Lower lobe of right lung (tissue), 2 donors: Measurements from ENCODE around the gene RNF4. TPM values are rescaled to one million over a fixed set of nuclear protein-coding genes. Genes with fewer than 3 reads are reported as not detected.
A peak's percentile ranks its signal among the peaks of the same experiment; 100 is the strongest.

ENCODE experiments used
- ATAC-seq, 2 donors: fragments of 200-7000 bp; cut with Tn5 transposase; one replicate each; pipeline ENCODE4 v1.9.1; 2020 to 2022; ENCODE audit warnings: mild to moderate bottlenecking in 2 of 2, moderate library complexity in 2 of 2
- DNase-seq: peaks from one replicate; pipeline ENCODE4 v3.0.0-alpha.2; 2020
- H3K27ac ChIP-seq: fragments of 200-600 bp; one replicate; pipeline ENCODE4 v1.8.0; 2022
- H3K27me3 ChIP-seq: fragments of 200-600 bp; one replicate; pipeline ENCODE4 v1.8.0; 2022; ENCODE audit warnings: low read depth
- H3K36me3 ChIP-seq: fragments of 200-600 bp; one replicate; pipeline ENCODE4 v1.8.0; 2022; ENCODE audit warnings: mild to moderate bottlenecking
- H3K4me1 ChIP-seq: fragments of 200-600 bp; one replicate; pipeline ENCODE4 v1.8.0; 2022
- H3K4me3 ChIP-seq: fragments of 200-600 bp; one replicate; pipeline ENCODE4 v1.8.0; 2022; ENCODE audit warnings: mild to moderate bottlenecking
- H3K9me3 ChIP-seq: fragments of 200-600 bp; one replicate; pipeline ENCODE4 v1.8.0; 2022
- CTCF ChIP-seq: fragments of 200-600 bp; IDR thresholded peaks from one replicate; pipeline ENCODE4 v1.8.0; 2022; ENCODE audit warnings: antibody characterized with exemption, mild to moderate bottlenecking
- intact Hi-C: fragments of 100-400 bp; cut with DNase I; formaldehyde crosslinking; loops from one replicate; pipeline ENCODE4 v1.11.0; 2022
- total RNA-seq: library from RNA; stranded (reverse); fragmentation: NEBNext Ultra II Directional; extraction: Animal tissue kit (Norgen Biotek cat#: 25700); gene quantifications from one replicate; pipeline ENCODE4 v1.2.1, GENCODE V29; 2021
- donor health status: DM: no; HTN: yes; CAD: no; lungs with severe emphysema.

The RNF4 gene
- total RNA-seq, 1 donor from 2014 or later: 39.3 TPM

DNA sequence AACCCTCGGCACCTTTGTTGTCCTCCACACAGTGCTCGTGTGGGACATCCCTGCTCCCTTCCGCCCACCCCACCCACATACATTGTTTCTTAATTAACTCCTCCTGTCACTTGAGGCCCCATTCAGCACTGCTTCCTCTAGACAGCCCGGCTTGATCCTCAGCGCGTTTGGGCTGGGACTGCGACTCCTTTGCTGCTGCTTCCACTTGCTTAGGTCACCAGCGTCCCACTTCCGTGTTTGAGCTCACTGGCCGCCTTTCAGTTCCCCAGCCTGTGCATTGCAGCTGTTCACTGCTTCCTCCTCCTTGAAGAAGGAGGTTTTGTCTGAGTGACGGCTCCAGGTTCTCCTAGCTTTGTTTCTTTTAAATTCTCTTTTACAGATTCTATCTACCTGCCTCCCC, 16.1 kb downstream of the RNF4 start:
- peaks cover 89% of the 10 kb centered on the region for H3K4me1 ChIP-seq
- H3K27me3 ChIP-seq: no peaks in the 10 kb centered on the region
- H3K27ac ChIP-seq: peak overlapping the region; percentile 39
- ATAC-seq (peak; percentile 91 to 94), DNase-seq (peak; percentile 91)
- no peaks in the 10 kb centered on the region for H3K9me3 ChIP-seq
- no peak for TF ChIP-seq CTCF
- peaks cover 12% of the 10 kb centered on the region for H3K36me3 ChIP-seq
- intact Hi-C loops: no loop called here
- H3K4me3 ChIP-seq: no peak overlapping the region

GRCh38 chr4:2485956-2486355, 17.1 kb downstream of the RNF4 start:
- ATAC-seq (peak in 1 of 2 donors; percentile 18), DNase-seq (no peak)
- Histone ChIP-seq H3K27ac (peak overlapping the region; percentile 39), H3K9me3 (no peaks in the 10 kb centered on the region), H3K4me1 (peaks cover 89% of the 10 kb centered on the region), H3K27me3 (no peaks in the 10 kb centered on the region), H3K36me3 (peaks cover 21% of the 10 kb centered on the region), H3K4me3 (no peak overlapping the region)
- intact Hi-C loops: no loop called here
- TF ChIP-seq CTCF: no peak

DNA sequence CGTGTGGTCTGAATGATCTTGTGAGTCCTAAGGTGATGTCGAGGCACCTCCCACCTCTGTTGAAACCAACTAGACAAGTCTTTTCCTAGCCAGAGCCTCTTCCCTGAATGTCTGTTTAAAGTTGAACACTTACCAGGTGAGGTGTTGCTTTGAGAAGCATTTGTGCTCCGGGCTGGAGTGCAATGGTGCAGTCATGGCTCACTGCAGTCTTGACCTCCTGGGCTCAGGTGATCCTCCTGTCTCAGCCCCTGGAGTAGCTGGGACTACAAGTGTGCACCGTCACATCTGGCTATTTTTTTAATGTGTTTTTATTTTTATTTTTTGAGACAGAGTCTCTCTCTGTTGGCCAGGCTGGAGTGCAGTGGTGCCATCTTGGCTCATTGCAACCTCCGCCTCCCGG, 18.1 kb downstream of the RNF4 start:
- Histone ChIP-seq H3K36me3 (peaks cover 31% of the 10 kb centered on the region), H3K27me3 (no peaks in the 10 kb centered on the region), H3K4me1 (peaks cover 79% of the 10 kb centered on the region), H3K27ac (no peak overlapping the region), H3K4me3 (no peak overlapping the region), H3K9me3 (no peaks in the 10 kb centered on the region)
- no peak for TF ChIP-seq CTCF
- ATAC-seq (no peak), DNase-seq (no peak)
- intact Hi-C loops: no loop called here

GRCh38 chr4:2487632-2488031, 18.7 kb downstream of the RNF4 start:
- no peaks in the 10 kb centered on the region for H3K27me3 ChIP-seq
- ATAC-seq (no peak), DNase-seq (no peak)
- peaks cover 38% of the 10 kb centered on the region for H3K36me3 ChIP-seq
- H3K27ac ChIP-seq: no peak overlapping the region
- intact Hi-C loops: no loop called here
- no peak overlapping the region for H3K4me3 ChIP-seq
- peaks cover 72% of the 10 kb centered on the region for H3K4me1 ChIP-seq
- no peaks in the 10 kb centered on the region for H3K9me3 ChIP-seq
- TF ChIP-seq CTCF: no peak

DNA sequence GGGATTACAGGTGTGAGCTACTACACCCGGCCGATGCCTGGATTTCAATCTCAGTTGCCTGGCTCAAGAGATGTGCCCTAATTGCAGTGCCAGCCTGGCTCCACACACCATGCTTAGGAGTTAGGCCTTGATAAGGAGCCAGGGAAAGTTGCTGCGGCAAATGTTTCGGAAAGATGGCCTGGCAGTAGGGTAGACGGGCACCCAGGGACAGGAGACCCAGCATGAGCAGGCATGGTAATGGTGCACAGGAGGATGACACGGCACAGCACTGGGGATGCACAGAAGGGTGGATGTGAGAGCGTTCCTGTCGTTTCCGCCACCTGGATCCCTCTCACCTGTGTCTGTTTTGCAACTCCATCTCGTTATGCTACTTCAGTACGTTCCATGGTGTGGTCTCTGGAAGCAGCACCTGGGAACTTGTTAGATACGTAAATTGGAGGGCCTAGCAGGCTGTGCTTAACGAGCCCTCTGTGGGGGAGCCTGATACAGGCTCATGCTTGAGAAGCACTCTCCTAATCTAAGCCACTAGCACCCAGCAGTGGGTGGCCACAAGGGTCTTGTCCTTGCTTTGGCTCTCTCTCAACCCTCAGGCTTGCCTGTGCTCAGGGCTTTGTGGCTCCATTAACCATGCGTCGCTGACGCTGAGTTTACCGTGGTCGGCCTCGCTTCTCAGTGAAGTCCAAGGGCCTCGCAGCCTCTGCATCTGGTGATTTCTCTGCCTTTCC, 20.3 kb downstream of the RNF4 start:
- no peak for TF ChIP-seq CTCF
- DNase-seq (no peak), ATAC-seq (no peak)
- Histone ChIP-seq H3K4me1 (peaks cover 60% of the 10 kb centered on the region), H3K27ac (no peak overlapping the region), H3K9me3 (no peaks in the 10 kb centered on the region), H3K36me3 (peaks cover 51% of the 10 kb centered on the region), H3K4me3 (no peak overlapping the region), H3K27me3 (no peaks in the 10 kb centered on the region)
- intact Hi-C loops: no loop called here
